WTC11 (cell line): ENCODE data around the gene PMAIP1. TPM values are rescaled to one million over a fixed set of nuclear protein-coding genes. Genes with fewer than 3 reads are reported as not detected.

Source experiments
- ATAC-seq: fragments of 200-7000 bp; cut with Tn5 transposase; 2 replicates; pipeline ENCODE4 v1.10.0; 2021; ENCODE audit warnings: mild to moderate bottlenecking, moderate library complexity
- CTCF ChIA-PET: fragments of 300-600 bp; sonication (Branson Sonifier 250); formaldehyde crosslinking; loops from one replicate; lab custom pipeline; 2021; ENCODE audit warnings: antibody characterized with exemption; lab: Charles Lee
- POLR2A ChIA-PET: fragments of 350-600 bp; sonication (Branson Sonifier 250); formaldehyde crosslinking; loops from one replicate; lab custom pipeline; 2021; ENCODE audit warnings: antibody characterized with exemption; lab: Charles Lee
- DNase-seq: peaks from one replicate; pipeline ENCODE4 v3.0.0; 2021; ENCODE audit warnings: low spot score
- H3K27ac Mint-ChIP-seq: 2 replicates; pipeline ENCODE4 v1.8.0; 2021; ENCODE audit warnings: mixed read lengths
- H3K27me3 Mint-ChIP-seq: 2 replicates; pipeline ENCODE4 v1.8.0; 2021; ENCODE audit warnings: low read depth, mild to moderate bottlenecking, moderate library complexity, mixed read lengths
- H3K36me3 Mint-ChIP-seq: 2 replicates; pipeline ENCODE4 v1.8.0; 2021; ENCODE audit warnings: mixed read lengths
- H3K4me1 Mint-ChIP-seq: 2 replicates; pipeline ENCODE4 v1.8.0; 2022; ENCODE audit warnings: mixed read lengths
- H3K4me3 Mint-ChIP-seq: 2 replicates; pipeline ENCODE4 v1.8.0; 2021; ENCODE audit warnings: mild to moderate bottlenecking, moderate library complexity, mixed read lengths
- H3K9me3 Mint-ChIP-seq: 2 replicates; pipeline ENCODE4 v1.8.0; 2021; ENCODE audit warnings: mixed read lengths
- AFF4 ChIP-seq: sonication (generic); formaldehyde crosslinking; IDR thresholded peaks from 2 replicates; pipeline ENCODE4 v1.8.1; 2023; ENCODE audit warnings: mild to moderate bottlenecking, missing genetic modification reagents, borderline replicate concordance
- ATF2 ChIP-seq: sonication (generic); formaldehyde crosslinking; IDR thresholded peaks from 2 replicates; pipeline ENCODE4 v1.8.1; 2022; ENCODE audit warnings: low read depth, missing genetic modification reagents, borderline replicate concordance
- CDX4 ChIP-seq: fragments of 250-450 bp; sonication (Bioruptor Pico); IDR thresholded peaks from 2 replicates; pipeline ENCODE4 v1.9.0; 2021; ENCODE audit warnings: moderate library complexity, mild to moderate bottlenecking, inconsistent platforms, borderline replicate concordance
- ERG ChIP-seq: fragments of 250-450 bp; sonication (Bioruptor Pico); IDR thresholded peaks from 2 replicates; pipeline ENCODE4 v1.8.0; 2021; ENCODE audit warnings: mild to moderate bottlenecking
- GABPB1 ChIP-seq: sonication (generic); formaldehyde crosslinking; IDR thresholded peaks from 2 replicates; pipeline ENCODE4 v1.8.1; 2023; ENCODE audit warnings: mild to moderate bottlenecking, missing genetic modification reagents
- GRHL2 ChIP-seq: fragments of 250-450 bp; sonication (Bioruptor Pico); IDR thresholded peaks from 2 replicates; pipeline ENCODE4 v1.8.0; 2022; ENCODE audit warnings: mild to moderate bottlenecking, moderate library complexity; ENCODE audit not compliant: insufficient replicate concordance, severe bottlenecking
- IRF2 ChIP-seq: sonication (generic); formaldehyde crosslinking; IDR thresholded peaks from 2 replicates; pipeline ENCODE4 v1.8.0; 2022; ENCODE audit warnings: low read depth, missing genetic modification reagents, borderline replicate concordance
- MAX ChIP-seq: sonication (generic); formaldehyde crosslinking; IDR thresholded peaks from 2 replicates; pipeline ENCODE4 v1.8.0; 2022; ENCODE audit warnings: mild to moderate bottlenecking, missing genetic modification reagents
- PRDM15 ChIP-seq: sonication (generic); formaldehyde crosslinking; IDR thresholded peaks from 2 replicates; pipeline ENCODE4 v1.8.0; 2022; ENCODE audit warnings: missing genetic modification reagents
- SMAD4 ChIP-seq: sonication (generic); formaldehyde crosslinking; IDR thresholded peaks from 2 replicates; pipeline ENCODE4 v1.8.0; 2022; ENCODE audit warnings: mild to moderate bottlenecking, missing genetic modification reagents
- TEAD1 ChIP-seq: sonication (generic); formaldehyde crosslinking; IDR thresholded peaks from 2 replicates; pipeline ENCODE4 v1.8.0; 2022; ENCODE audit warnings: mild to moderate bottlenecking, missing genetic modification reagents
- TEAD4 ChIP-seq: sonication (generic); formaldehyde crosslinking; IDR thresholded peaks from 2 replicates; pipeline ENCODE4 v1.8.0; 2022; ENCODE audit warnings: mild to moderate bottlenecking, missing genetic modification reagents
- ZNF232 ChIP-seq: sonication (generic); formaldehyde crosslinking; IDR thresholded peaks from 2 replicates; pipeline ENCODE4 v1.8.0; 2022; ENCODE audit warnings: mild to moderate bottlenecking, missing genetic modification reagents
- ZNF263 ChIP-seq: sonication (generic); formaldehyde crosslinking; IDR thresholded peaks from 2 replicates; pipeline ENCODE4 v1.8.1; 2022; ENCODE audit warnings: low read depth, mild to moderate bottlenecking, moderate library complexity, missing genetic modification reagents
- ZNF396 ChIP-seq: fragments of 250-450 bp; sonication (Bioruptor Pico); IDR thresholded peaks from 2 replicates; pipeline ENCODE4 v1.8.0; 2021; ENCODE audit warnings: mild to moderate bottlenecking, moderate library complexity, borderline replicate concordance
- ZNF425 ChIP-seq: fragments of 250-450 bp; sonication (Bioruptor Pico); conservative IDR thresholded peaks from 2 replicates; pipeline ENCODE4 v1.9.0; 2021; ENCODE audit warnings: mild to moderate bottlenecking
- total RNA-seq: library from RNA; stranded (reverse); gene quantifications from 3 replicates; pipeline ENCODE4 v1.2.3, GENCODE V29; 2021

PMAIP1 gene
- total RNA-seq, 1 experiment from 2014 or later, result 152 TPM

GRCh38 chr18:59861963-59862819 is 37.6 kb upstream of the PMAIP1 start (continued):
- TF ChIP-seq AFF4 (CRISPR knock-in tag) (no peak), SMAD4 (CRISPR knock-in tag) (no peak), PRDM15 (CRISPR knock-in tag) (no peak)

- ATAC-seq (no peak), DNase-seq (no peak)
- POLR2A ChIA-PET, result interaction anchor here (2.6 to 3.4 kb wide), 2 partner anchors 34 to 40 kb away, joined by 19 to 91 read pairs; partner anchors contain the start of gene PMAIP1
- H3K27ac Mint-ChIP-seq, result peak overlapping the region; percentile 100
- H3K27me3 Mint-ChIP-seq, result no peaks in the 10 kb centered on the region
- H3K4me3 Mint-ChIP-seq, result no peak overlapping the region
- peaks cover 59% of the 10 kb centered on the region for H3K4me1 Mint-ChIP-seq
- H3K9me3 Mint-ChIP-seq, result no peaks in the 10 kb centered on the region
- H3K36me3 Mint-ChIP-seq, result no peaks in the 10 kb centered on the region
- CTCF ChIA-PET, result interaction anchor here (0.9 to 1.6 kb wide), 3 partner anchors 28 to 42 kb away, joined by 3 to 5 read pairs (median 4); partner anchors contain the start of gene PMAIP1
- no peak for TF ChIP-seq ATF2 (CRISPR knock-in tag)
- no peak for TF ChIP-seq ZNF396 (CRISPR knock-in tag)
- TF ChIP-seq MAX (CRISPR knock-in tag), result no peak
- TF ChIP-seq ERG, result no peak
- no peak for TF ChIP-seq ZNF425 (CRISPR knock-in tag)
- no peak for TF ChIP-seq ZNF232 (CRISPR knock-in tag)
- no peak for TF ChIP-seq TEAD1 (CRISPR knock-in tag)
- TF ChIP-seq GABPB1, result no peak
- no peak for TF ChIP-seq TEAD4
- TF ChIP-seq ZNF263 (CRISPR knock-in tag), result no peak
- TF ChIP-seq CDX4 (CRISPR knock-in tag), result no peak
- TF ChIP-seq IRF2 (CRISPR knock-in tag), result no peak
- no peak for TF ChIP-seq GRHL2 (CRISPR knock-in tag)
Observed at GRCh38 chr18:59865241-59865986, 34.4 kb upstream of the PMAIP1 start.
